ENCODE measurements around the gene CFAP61.

Gene CFAP61

GRCh38 chr20:20409331-20409730 lies 357.0 kb downstream of the CFAP61 start:
- DNase-seq, result no peak
